Effector memory CD4-positive, alpha-beta T cell (primary cell): Measurements from ENCODE around the gene UGT1A1.

Source experiments
- DNase-seq, 3 donors: peaks; one replicate each; pipeline ENCODE4 v3.0.0-alpha.2; 2020
- H3K27ac ChIP-seq: 2 replicates; pipeline ENCODE4 v1.7.0; 2013; ENCODE audit warnings: mild to moderate bottlenecking, low read length, moderate library complexity; ENCODE audit not compliant: insufficient read depth, poor library complexity, severe bottlenecking
- H3K27me3 ChIP-seq: replicated peaks from 2 replicates; pipeline ENCODE4 v1.7.0; 2013; ENCODE audit warnings: mild to moderate bottlenecking, low read length; ENCODE audit not compliant: insufficient read depth, control insufficient read depth, poor library complexity, severe bottlenecking
- H3K36me3 ChIP-seq: 2 replicates; pipeline ENCODE4 v1.7.0; 2013; ENCODE audit warnings: mild to moderate bottlenecking, low read length, moderate library complexity; ENCODE audit not compliant: control insufficient read depth, insufficient read depth
- H3K4me1 ChIP-seq: 2 replicates; pipeline ENCODE4 v1.7.0; 2013; ENCODE audit warnings: low read length, mild to moderate bottlenecking; ENCODE audit not compliant: control insufficient read depth, insufficient read depth, poor library complexity, severe bottlenecking
- H3K4me3 ChIP-seq: 2 replicates; pipeline ENCODE4 v1.7.0; 2013; ENCODE audit warnings: low read length, low read depth, mild to moderate bottlenecking; ENCODE audit not compliant: insufficient read depth, poor library complexity, severe bottlenecking
- H3K9me3 ChIP-seq: 2 replicates; pipeline ENCODE4 v1.7.0; 2013; ENCODE audit warnings: mild to moderate bottlenecking, low read length, moderate library complexity; ENCODE audit not compliant: control insufficient read depth

The UGT1A1 gene

DNA sequence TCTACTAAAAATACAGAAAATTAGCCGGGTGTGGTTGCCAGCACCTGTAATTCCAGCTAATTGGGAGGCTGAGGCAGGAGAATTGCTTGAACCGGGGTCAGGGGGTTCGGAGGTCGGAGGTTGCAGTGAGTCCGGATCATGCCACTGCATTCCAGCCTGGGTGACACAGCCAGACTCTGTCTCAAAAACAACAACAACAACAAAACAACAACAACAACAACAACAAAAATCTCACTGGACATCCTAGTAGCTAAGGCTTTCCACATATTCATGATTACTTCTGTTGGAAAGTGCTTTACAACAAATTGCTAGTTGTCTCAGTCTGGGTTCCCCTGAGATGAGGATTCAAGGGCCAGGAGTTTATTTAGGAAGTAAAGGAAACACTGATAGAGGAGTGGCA is 13.8 kb downstream of the UGT1A1 start:
- Histone ChIP-seq H3K9me3 (peaks cover 3% of the 10 kb centered on the region), H3K4me3 (no peak overlapping the region), H3K27ac (no peak overlapping the region), H3K4me1 (no peaks in the 10 kb centered on the region), H3K27me3 (no peaks in the 10 kb centered on the region), H3K36me3 (no peaks in the 10 kb centered on the region)
- DNase-seq: no peak

DNA sequence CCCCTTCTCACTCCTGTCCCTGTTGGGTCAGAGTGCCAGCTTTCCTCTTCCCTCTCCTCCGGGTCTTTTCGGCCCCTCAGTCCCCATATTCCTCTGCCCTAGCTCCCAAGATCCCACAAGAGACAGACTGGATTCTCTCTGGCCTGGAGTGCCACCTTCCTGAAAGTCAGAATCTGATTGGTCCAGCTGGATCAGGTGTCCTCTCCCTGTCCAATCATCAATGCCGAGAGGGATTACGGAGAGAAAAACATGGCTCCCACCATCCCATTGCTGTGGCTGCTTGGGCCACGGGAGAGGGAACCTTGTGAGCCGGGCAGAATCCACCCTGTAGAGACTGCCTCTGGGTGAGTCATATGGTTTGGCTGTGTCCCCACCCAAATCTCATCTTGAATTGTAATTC is 15.3 kb downstream of the UGT1A1 start:
- H3K9me3 ChIP-seq: peaks cover 3% of the 10 kb centered on the region

DNA sequence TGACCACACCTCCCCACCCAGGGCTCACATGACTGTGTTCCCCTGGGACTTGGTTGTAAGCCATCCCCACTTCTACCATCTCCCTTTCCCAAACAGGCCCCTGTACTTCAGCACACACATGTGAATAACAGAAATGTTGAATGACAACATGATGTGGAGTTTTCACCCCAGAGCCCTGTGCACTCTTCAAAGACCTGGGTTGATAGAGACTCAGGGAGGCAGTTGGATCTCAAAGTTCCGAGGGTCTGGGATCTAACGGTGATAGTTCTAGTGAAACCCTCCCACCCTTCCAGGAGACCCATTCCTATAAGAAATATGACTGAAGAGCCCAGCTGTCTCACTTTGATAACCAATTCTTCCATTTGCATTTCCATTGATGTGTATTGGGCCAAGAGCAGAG is 18.0 kb downstream of the UGT1A1 start, which contains the start of gene MROH2A:
TSS of gene MROH2A (plus strand) at position 301 of the 400 bp plus-strand sequence. CDS start 1,029 bp downstream, outside the sequence.
- DNase-seq: no peak
- H3K4me3 ChIP-seq: no peak within 1 kb of the TSS
- H3K36me3 ChIP-seq: no peaks in the 10 kb centered on the region
- H3K4me1 ChIP-seq: no peaks in the 10 kb centered on the region
- peaks cover 3% of the 10 kb centered on the region for H3K9me3 ChIP-seq
- no peaks in the 10 kb centered on the region for H3K27me3 ChIP-seq
- no peak within 1 kb of the TSS for H3K27ac ChIP-seq

More for the DNA sequence above, 15.3 kb downstream of the UGT1A1 start:
- Histone ChIP-seq H3K4me3 (no peak overlapping the region), H3K4me1 (no peaks in the 10 kb centered on the region), H3K27ac (no peak overlapping the region), H3K36me3 (no peaks in the 10 kb centered on the region), H3K27me3 (no peaks in the 10 kb centered on the region)
- DNase-seq: no peak

DNA sequence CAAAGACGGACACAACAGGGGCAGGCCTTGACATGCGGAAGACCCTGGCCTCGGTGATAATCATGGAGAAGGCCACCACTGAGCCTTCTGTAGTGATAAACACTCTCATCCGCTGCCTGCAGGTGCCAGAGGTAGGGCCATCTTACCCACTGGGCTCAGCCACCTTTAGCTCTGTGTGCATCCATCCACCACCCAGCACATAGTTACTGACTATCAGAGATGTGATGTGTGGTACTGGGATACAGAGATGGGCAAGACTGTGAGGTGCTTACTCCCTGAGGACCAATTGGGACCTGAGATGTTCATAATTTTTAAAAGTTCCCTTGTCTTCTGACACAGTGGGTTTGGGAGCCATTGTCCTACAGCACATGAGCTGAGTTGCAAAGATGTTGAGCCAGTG is 19.7 kb downstream of the UGT1A1 start:
- no peaks in the 10 kb centered on the region for H3K27me3 ChIP-seq
- no peak for DNase-seq

DNA sequence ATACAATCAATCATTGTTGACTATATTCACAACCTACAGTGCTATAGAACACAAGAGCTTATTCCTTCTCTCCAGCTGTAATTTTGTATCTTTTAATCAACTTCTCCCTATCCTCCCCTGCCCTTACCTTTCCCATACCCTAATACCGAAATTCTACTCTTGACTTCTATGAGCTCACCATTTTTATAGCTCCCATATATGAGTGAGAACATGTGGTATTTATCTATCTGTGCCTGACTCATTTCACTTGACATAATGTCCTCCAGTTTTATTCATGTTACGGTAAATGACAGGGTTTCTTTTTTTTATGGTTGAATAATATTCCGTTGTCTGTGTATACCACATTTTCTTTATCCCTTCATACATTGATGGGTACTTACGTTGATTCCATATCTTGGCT is 20.7 kb downstream of the UGT1A1 start:
- H3K4me3 ChIP-seq: no peak overlapping the region
- no peak for DNase-seq
- H3K27ac ChIP-seq: no peak overlapping the region
- H3K36me3 ChIP-seq: no peaks in the 10 kb centered on the region
- no peaks in the 10 kb centered on the region for H3K9me3 ChIP-seq
- H3K27me3 ChIP-seq: no peaks in the 10 kb centered on the region
- no peaks in the 10 kb centered on the region for H3K4me1 ChIP-seq

More for the DNA sequence above, 19.7 kb downstream of the UGT1A1 start:
- no peaks in the 10 kb centered on the region for H3K4me1 ChIP-seq
- H3K9me3 ChIP-seq: peaks cover 3% of the 10 kb centered on the region
- H3K27ac ChIP-seq: no peak overlapping the region
- H3K36me3 ChIP-seq: no peaks in the 10 kb centered on the region
- no peak overlapping the region for H3K4me3 ChIP-seq

DNA sequence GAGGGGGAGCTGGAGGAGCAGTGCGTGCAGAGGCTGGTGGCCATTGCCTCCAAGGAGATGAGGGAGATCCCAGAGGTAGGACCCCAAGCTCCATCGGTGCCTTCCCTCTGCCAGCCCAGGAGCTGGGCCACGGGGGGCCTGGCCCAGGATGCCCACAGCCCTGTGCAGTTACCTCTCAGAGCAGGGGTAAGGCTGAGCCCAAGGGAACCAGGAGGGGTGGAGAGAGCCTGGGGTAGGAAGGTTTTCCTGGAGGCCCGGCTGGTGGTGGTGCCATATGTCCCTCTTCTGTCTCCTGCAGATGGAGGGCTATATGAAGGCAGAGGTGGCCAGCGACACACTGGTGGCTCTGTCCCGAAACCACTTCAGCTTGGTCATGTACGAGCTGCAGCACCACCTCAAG is 29.5 kb downstream of the UGT1A1 start:
- no peaks in the 10 kb centered on the region for H3K27me3 ChIP-seq
- H3K4me3 ChIP-seq: no peak overlapping the region
- no peaks in the 10 kb centered on the region for H3K4me1 ChIP-seq
- DNase-seq: no peak
- no peak overlapping the region for H3K27ac ChIP-seq
- H3K9me3 ChIP-seq: no peaks in the 10 kb centered on the region
- H3K36me3 ChIP-seq: no peaks in the 10 kb centered on the region

DNA sequence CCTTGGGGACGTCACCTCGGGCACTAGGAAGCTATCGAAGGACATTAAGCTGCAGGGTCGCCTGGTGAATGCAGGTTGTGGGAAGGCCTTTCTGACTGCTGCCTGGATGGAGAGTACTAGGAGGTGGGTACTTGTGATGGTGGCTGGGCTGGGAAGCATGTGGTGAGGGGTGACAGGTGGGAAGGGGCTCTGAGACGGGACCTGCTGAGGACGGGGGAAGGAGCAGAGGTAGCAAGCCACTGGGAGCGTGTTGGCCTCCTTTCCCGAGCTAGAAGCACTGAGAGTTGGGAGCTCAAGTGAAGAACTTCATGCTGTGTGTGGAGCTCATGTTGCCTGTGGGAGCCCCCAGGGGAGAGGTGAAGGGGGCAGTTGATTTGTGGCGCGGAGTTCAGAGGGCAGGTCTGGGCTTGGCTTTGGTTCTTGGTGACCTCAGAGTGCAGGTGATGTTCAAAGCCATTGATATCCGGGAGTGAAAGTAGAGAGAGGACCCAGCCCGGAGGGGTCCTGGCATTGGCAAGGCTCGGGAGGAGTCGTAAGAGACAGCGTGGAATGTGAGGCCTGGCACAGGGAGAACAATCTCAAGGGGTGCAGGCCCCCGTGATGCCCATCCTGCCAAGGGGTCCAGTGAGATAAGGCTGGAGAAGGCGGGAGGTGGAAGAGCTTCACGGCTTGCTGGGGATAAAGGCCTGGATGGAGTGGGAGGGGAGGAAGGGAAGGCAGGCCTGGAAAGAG is 31.2 kb downstream of the UGT1A1 start:
- no peak overlapping the region for H3K4me3 ChIP-seq
- DNase-seq: no peak
- H3K36me3 ChIP-seq: no peaks in the 10 kb centered on the region
- no peaks in the 10 kb centered on the region for H3K4me1 ChIP-seq
- no peaks in the 10 kb centered on the region for H3K27me3 ChIP-seq
- no peak overlapping the region for H3K27ac ChIP-seq
- H3K9me3 ChIP-seq: no peaks in the 10 kb centered on the region

DNA sequence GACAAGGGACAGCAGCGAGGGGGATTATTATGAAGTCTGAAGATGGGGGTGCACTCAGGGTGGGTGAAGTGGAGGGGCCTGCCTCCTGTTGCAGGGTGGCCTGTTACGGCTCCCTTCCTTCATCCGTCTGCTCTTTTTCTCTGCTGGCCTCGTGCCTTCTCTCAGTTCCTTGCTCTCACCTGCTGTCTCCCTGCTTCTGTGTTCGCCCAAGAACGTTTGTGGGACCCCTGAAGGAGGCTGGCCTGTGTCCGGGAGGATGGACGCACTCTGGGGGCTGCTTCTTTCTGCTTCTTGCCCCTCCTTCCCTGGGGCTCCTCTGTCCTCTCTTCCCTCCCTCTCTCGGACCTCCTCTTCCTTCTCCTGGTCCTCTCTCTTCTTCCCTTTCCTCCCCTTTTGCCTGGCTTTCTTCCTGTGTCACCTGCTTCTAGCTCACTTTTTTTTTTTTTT is 31.8 kb downstream of the UGT1A1 start:
- no peak overlapping the region for H3K4me3 ChIP-seq
- no peak overlapping the region for H3K27ac ChIP-seq
- H3K4me1 ChIP-seq: no peaks in the 10 kb centered on the region
- H3K27me3 ChIP-seq: no peaks in the 10 kb centered on the region
- no peak for DNase-seq
- H3K9me3 ChIP-seq: no peaks in the 10 kb centered on the region
- no peaks in the 10 kb centered on the region for H3K36me3 ChIP-seq

DNA sequence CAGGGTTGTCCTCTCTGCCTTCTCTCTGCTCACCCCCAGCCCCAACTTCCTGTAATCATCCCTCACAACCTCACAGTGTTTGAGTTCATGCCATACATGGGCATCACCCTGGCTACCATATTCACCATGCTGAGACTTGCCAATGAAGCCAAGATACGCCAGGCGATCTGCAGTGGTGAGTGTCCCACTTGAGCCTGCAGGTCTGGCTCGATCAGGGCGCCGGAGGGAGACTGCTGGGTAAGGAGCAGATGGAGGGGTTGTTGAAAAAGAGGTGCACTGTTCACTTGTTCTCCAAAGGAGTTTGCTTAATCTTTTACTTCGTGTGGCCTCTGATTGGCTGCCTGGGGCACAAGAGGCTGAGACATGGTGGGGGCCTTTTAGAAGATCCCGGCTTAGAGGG is 32.6 kb downstream of the UGT1A1 start:
- Histone ChIP-seq H3K4me1 (no peaks in the 10 kb centered on the region), H3K4me3 (no peak overlapping the region), H3K36me3 (no peaks in the 10 kb centered on the region), H3K9me3 (no peaks in the 10 kb centered on the region), H3K27me3 (no peaks in the 10 kb centered on the region), H3K27ac (no peak overlapping the region)
- no peak for DNase-seq

DNA sequence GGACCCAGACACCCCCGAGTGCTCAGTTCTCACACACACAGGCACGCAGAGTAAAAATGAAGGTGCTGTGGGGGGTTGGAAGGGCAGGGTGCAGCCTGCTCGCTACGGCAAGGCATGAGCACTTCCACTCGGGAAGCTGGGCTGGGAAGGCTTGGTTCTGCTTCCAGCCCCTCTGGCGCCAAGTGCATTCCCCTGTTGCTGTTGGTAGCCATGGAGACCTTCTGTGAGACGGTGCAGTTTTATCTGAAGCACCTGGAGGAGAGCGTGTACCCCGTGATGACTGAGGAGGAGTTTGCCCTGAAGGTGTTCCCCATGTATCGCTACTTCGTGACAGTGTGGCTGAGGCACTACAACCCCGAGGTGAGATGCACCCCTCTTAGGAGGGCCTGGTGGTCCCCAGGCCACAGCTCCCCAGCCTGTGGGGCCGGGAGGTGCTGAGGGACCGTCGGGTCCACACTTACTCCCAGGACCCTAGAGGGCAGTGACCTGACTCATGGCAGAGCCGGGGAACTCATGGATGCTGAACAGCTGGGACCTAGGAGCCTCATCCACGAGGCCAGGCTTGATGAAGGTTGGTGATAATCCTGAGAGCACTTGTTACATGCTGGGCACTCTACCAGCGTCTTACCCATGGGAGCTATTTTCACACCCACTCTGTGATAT is 33.5 kb downstream of the UGT1A1 start:
- Histone ChIP-seq H3K27ac (no peak overlapping the region), H3K36me3 (no peaks in the 10 kb centered on the region), H3K9me3 (no peaks in the 10 kb centered on the region), H3K4me3 (no peak overlapping the region), H3K27me3 (no peaks in the 10 kb centered on the region), H3K4me1 (no peaks in the 10 kb centered on the region)
- no peak for DNase-seq
